Glutamatergic neuron (in vitro differentiated cells): ENCODE results near the gene THSD7B. TPM values are rescaled to one million over a fixed set of nuclear protein-coding genes. Genes with fewer than 3 reads are reported as not detected.
A peak's percentile ranks its signal among the peaks of the same experiment; 100 is the strongest.

ENCODE experiments used
- DNase-seq: peaks from one replicate; pipeline ENCODE4 v3.0.0; 2022
- H3K27ac Mint-ChIP-seq: one replicate; pipeline ENCODE4 v1.8.0; 2020; ENCODE audit warnings: mild to moderate bottlenecking, mixed read lengths, inconsistent platforms; ENCODE audit not compliant: unreplicated experiment
- H3K27me3 Mint-ChIP-seq: one replicate; pipeline ENCODE4 v1.8.0; 2020; ENCODE audit warnings: mild to moderate bottlenecking, moderate library complexity, mixed read lengths, inconsistent platforms; ENCODE audit not compliant: unreplicated experiment
- H3K36me3 Mint-ChIP-seq: one replicate; pipeline ENCODE4 v1.8.0; 2020; ENCODE audit warnings: mild to moderate bottlenecking, mixed read lengths, inconsistent platforms; ENCODE audit not compliant: unreplicated experiment
- H3K4me1 Mint-ChIP-seq: one replicate; pipeline ENCODE4 v1.8.0; 2020; ENCODE audit warnings: mild to moderate bottlenecking, low read depth, mixed read lengths, inconsistent platforms; ENCODE audit not compliant: unreplicated experiment
- H3K4me3 Mint-ChIP-seq: one replicate; pipeline ENCODE4 v1.8.0; 2020; ENCODE audit warnings: mild to moderate bottlenecking, mixed read lengths, inconsistent platforms; ENCODE audit not compliant: unreplicated experiment
- H3K9me3 Mint-ChIP-seq: one replicate; pipeline ENCODE4 v1.8.0; 2020; ENCODE audit warnings: mild to moderate bottlenecking, moderate library complexity, mixed read lengths, inconsistent platforms; ENCODE audit not compliant: unreplicated experiment
- total RNA-seq: library from RNA; stranded (reverse); fragmentation: NEBNext Ultra II Directional; extraction: Animal tissue kit (Norgen Biotek cat#: 25700); gene quantifications from one replicate; pipeline ENCODE4 v1.2.1, GENCODE V29; 2021; ENCODE audit not compliant: unreplicated experiment
- TF ChIP-seq, protein P1 (sequence below): fragments of 200-600 bp; sonication (generic); IDR thresholded peaks from one replicate; pipeline ENCODE4 v1.5.0; 2021; ENCODE audit not compliant: partially characterized antibody, unreplicated experiment

The THSD7B gene
- total RNA-seq, 1 donor from 2014 or later: 182 TPM

DNA sequence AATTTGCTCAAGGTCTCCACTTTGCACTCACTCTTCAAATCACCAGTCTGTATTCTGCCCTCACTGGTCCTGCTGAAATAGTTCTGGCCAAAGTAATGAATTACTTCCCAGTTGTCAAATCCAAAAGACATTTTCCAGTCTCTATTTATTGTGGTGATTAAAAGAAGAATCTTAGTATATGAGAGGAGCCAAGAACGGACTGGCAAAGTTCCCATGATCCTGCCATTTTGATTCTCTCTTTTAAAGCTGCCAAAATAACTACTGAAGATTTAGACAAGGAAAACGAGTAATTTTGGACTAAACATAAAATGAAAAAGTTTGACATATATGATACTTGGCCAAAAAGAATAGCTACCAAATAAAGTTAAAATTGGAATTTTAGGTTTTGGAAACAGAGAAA, 12.0 kb downstream of the THSD7B start:
- Mint-ChIP-seq H3K4me1 (peaks cover 8% of the 10 kb centered on the region), H3K4me3 (no peak overlapping the region), H3K27ac (no peak overlapping the region), H3K36me3 (no peaks in the 10 kb centered on the region), H3K9me3 (peaks cover 3% of the 10 kb centered on the region), H3K27me3 (peaks cover 1% of the 10 kb centered on the region)
- DNase-seq: no peak
- TF ChIP-seq, protein P1, sequence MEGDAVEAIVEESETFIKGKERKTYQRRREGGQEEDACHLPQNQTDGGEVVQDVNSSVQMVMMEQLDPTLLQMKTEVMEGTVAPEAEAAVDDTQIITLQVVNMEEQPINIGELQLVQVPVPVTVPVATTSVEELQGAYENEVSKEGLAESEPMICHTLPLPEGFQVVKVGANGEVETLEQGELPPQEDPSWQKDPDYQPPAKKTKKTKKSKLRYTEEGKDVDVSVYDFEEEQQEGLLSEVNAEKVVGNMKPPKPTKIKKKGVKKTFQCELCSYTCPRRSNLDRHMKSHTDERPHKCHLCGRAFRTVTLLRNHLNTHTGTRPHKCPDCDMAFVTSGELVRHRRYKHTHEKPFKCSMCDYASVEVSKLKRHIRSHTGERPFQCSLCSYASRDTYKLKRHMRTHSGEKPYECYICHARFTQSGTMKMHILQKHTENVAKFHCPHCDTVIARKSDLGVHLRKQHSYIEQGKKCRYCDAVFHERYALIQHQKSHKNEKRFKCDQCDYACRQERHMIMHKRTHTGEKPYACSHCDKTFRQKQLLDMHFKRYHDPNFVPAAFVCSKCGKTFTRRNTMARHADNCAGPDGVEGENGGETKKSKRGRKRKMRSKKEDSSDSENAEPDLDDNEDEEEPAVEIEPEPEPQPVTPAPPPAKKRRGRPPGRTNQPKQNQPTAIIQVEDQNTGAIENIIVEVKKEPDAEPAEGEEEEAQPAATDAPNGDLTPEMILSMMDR: no peak

DNA sequence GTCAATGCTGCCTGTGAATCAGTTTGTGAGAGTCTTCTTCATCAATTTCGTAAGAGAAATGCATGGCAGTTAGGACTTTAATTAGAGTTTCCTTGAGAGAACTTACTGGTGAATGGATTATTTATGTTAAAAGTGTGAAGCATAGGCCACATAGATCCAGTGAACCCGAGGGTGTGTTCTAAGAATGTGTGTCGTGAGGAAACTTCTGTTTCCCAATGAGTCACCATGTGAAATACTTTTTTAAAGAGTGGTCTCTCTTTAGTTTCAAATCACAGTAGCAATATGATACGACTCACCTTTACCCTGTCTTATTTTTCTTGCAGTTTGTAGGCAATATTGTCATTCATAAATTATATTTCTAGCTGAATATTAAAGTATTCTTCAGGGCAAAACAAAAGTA, 18.5 kb downstream of the THSD7B start:
- no peak for DNase-seq
- no peaks in the 10 kb centered on the region for H3K27me3 Mint-ChIP-seq
- H3K27ac Mint-ChIP-seq: no peak overlapping the region
- no peak overlapping the region for H3K4me3 Mint-ChIP-seq
- no peaks in the 10 kb centered on the region for H3K36me3 Mint-ChIP-seq
- TF ChIP-seq, protein P1: no peak
- H3K9me3 Mint-ChIP-seq: peaks cover 5% of the 10 kb centered on the region
- peaks cover 8% of the 10 kb centered on the region for H3K4me1 Mint-ChIP-seq

DNA sequence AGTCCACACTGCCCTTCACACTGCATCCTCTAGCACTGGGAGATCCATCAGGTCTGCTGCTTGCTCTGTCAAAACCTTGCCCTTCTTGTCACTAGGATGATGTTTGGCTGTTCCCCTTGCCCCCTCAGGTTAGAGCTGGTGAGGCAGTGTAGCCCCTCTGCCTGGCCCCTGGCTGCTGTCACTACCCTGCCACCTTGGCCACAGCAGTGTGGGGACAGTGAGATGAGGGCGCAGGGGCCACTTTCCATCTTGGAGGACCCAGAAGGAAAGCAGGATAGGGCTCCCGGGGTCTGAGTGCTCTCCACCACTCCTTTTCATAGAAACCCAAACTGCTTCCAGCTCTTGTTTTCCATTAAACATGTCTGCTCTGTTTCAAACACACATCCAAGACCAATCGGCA, 19.9 kb downstream of the THSD7B start:
- Mint-ChIP-seq H3K27me3 (no peaks in the 10 kb centered on the region), H3K27ac (no peak overlapping the region), H3K9me3 (peaks cover 5% of the 10 kb centered on the region), H3K4me1 (peaks cover 11% of the 10 kb centered on the region), H3K4me3 (no peak overlapping the region), H3K36me3 (no peaks in the 10 kb centered on the region)
- no peak for DNase-seq
- TF ChIP-seq, protein P1: no peak

DNA sequence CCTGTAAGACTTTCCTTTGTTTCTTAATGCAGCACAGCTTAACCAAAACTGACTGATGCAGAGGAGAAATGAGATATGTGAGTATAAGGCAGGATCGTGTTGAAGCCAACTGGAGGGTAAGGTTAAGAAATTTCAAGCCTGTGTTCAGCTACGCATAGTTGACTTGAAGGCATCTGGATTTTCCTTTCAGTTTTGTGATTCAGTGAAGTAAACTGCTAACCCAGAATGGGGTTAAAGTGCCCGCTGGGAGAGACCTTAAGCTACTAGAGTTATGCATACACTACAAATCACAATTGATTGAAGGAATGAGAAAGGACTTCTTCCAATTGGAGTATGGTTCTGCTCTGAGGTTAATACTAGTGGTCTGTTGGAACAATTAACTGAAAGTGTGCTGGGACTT, 22.6 kb downstream of the THSD7B start:
- Mint-ChIP-seq H3K27me3 (peaks cover 4% of the 10 kb centered on the region), H3K4me1 (peaks cover 18% of the 10 kb centered on the region), H3K4me3 (no peak overlapping the region), H3K9me3 (peaks cover 4% of the 10 kb centered on the region), H3K36me3 (peaks cover 4% of the 10 kb centered on the region), H3K27ac (no peak overlapping the region)
- DNase-seq: no peak
- TF ChIP-seq, protein P1: no peak

DNA sequence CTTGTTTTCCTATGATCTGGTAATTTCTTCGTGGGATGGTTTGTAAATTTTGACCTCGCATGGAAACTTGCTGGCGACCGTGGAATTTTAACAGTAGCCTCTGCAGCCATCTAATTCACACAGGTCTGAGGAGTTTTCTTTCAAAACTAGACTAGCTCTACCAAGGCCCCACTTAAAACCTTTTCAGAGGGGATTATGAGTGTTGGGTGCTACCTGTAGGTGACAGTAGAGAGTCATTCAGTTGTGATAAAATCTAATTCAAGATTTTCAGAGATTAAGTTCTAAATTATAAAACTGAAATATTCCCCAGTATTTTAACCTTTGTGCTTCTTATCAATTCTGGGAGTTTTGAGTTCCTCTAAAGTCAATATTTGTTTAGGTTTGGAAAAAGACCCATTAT, 31.0 kb downstream of the THSD7B start:
- DNase-seq: no peak
- peaks cover 4% of the 10 kb centered on the region for H3K4me1 Mint-ChIP-seq
- no peaks in the 10 kb centered on the region for H3K36me3 Mint-ChIP-seq
- TF ChIP-seq, protein P1: peak; percentile 30
- H3K27ac Mint-ChIP-seq: no peak overlapping the region
- no peak overlapping the region for H3K4me3 Mint-ChIP-seq
- H3K27me3 Mint-ChIP-seq: peaks cover 4% of the 10 kb centered on the region
- H3K9me3 Mint-ChIP-seq: peaks cover 2% of the 10 kb centered on the region
